CD14-positive monocyte (primary cell): ENCODE data around the gene TFF1. TPM values are rescaled to one million over a fixed set of nuclear protein-coding genes. Genes with fewer than 3 reads are reported as not detected.

ENCODE experiments used
- DNase-seq, 3 donors: peaks; one replicate each; pipeline ENCODE4 v3.0.0-alpha.2; 2011 to 2022
- H2AFZ ChIP-seq: 2 replicates; pipeline ENCODE4 v1.6.0; 2012; ENCODE audit warnings: mild to moderate bottlenecking, low read depth, low read length, inconsistent platforms; ENCODE audit not compliant: insufficient read depth, poor library complexity, severe bottlenecking
- H3K27ac ChIP-seq, 2 donors: 1 replicate in 1 of 2; 2 replicates in 1 of 2; pipeline ENCODE4 v1.5.1; 2012 to 2013; ENCODE audit warnings: low read length in 2 of 2, control low read depth in 1 of 2, inconsistent platforms in 1 of 2, low read depth in 1 of 2, mild to moderate bottlenecking in 1 of 2
- H3K27me3 ChIP-seq, 2 donors: one replicate each; pipeline versions ENCODE4 v1.6.0 to v1.6.1; 2011 to 2013; ENCODE audit warnings: low read length in 2 of 2; ENCODE audit not compliant: control insufficient read depth in 2 of 2, insufficient read depth in 2 of 2
- H3K36me3 ChIP-seq, 2 donors: replicated peaks in 1 of 2; 1 replicate in 1 of 2; 2 replicates in 1 of 2; pipeline versions ENCODE4 v1.5.1 to v1.6.1; 2012 to 2013; ENCODE audit warnings: low read length in 2 of 2, control low read depth in 1 of 2, inconsistent platforms in 1 of 2, mild to moderate bottlenecking in 1 of 2; ENCODE audit not compliant: insufficient read depth in 2 of 2, control insufficient read depth in 1 of 2
- H3K4me1 ChIP-seq, 2 donors: 1 replicate in 1 of 2; 2 replicates in 1 of 2; pipeline versions ENCODE4 v1.5.1 to v1.6.1; 2012 to 2013; ENCODE audit warnings: low read length in 2 of 2, control low read depth in 1 of 2, inconsistent platforms in 1 of 2, mild to moderate bottlenecking in 1 of 2, moderate library complexity in 1 of 2; ENCODE audit not compliant: insufficient read depth in 2 of 2, control insufficient read depth in 1 of 2
- H3K4me2 ChIP-seq: replicated peaks from 2 replicates; pipeline ENCODE3; 2012; ENCODE audit warnings: low read length, moderate library complexity, mild to moderate bottlenecking; ENCODE audit not compliant: poor library complexity, severe bottlenecking; ENCODE audit errors: extremely low read depth
- H3K4me3 ChIP-seq, 3 experiments: fragments of 200-600 bp in 1 of 3; sonication (generic) in 1 of 3; replicated peaks in 1 of 3; 1 replicate in 2 of 3; 2 replicates in 1 of 3; pipeline ENCODE4 v1.5.1; 2011 to 2013; ENCODE audit warnings: low read length in 3 of 3, mild to moderate bottlenecking in 3 of 3, control low read depth in 2 of 3, low read depth in 2 of 3, inconsistent platforms in 1 of 3, moderate library complexity in 1 of 3
- H3K79me2 ChIP-seq: 2 replicates; pipeline ENCODE4 v1.6.0; 2012; ENCODE audit warnings: mild to moderate bottlenecking, control low read depth, inconsistent platforms, low read length, moderate library complexity; ENCODE audit not compliant: insufficient read depth
- H3K9ac ChIP-seq: 2 replicates; pipeline ENCODE4 v1.6.0; 2017; ENCODE audit warnings: low read length, mild to moderate bottlenecking; ENCODE audit not compliant: insufficient read depth, poor library complexity, severe bottlenecking
- H3K9me3 ChIP-seq, 2 donors: replicated peaks in 1 of 2; 1 replicate in 1 of 2; 2 replicates in 1 of 2; pipeline versions ENCODE4 v1.5.1 to v1.6.1; 2012 to 2013; ENCODE audit warnings: low read length in 2 of 2, control low read depth in 1 of 2; ENCODE audit not compliant: control insufficient read depth in 1 of 2, insufficient read depth in 1 of 2
- H4K20me1 ChIP-seq: 2 replicates; pipeline ENCODE4 v1.6.0; 2012; ENCODE audit warnings: mild to moderate bottlenecking, low read length, control low read depth, moderate library complexity; ENCODE audit not compliant: insufficient read depth
- H3K27ac Mint-ChIP-seq, 7 donors: one replicate each; pipeline ENCODE4 v1.8.0; 2020; ENCODE audit warnings: mild to moderate bottlenecking in 7 of 7, mixed read lengths in 7 of 7, moderate library complexity in 6 of 7, inconsistent platforms in 2 of 7
- H3K27me3 Mint-ChIP-seq, 3 donors: one replicate each; pipeline ENCODE4 v1.8.0; 2021 to 2022; ENCODE audit warnings: low read depth in 3 of 3, mild to moderate bottlenecking in 3 of 3, mixed read lengths in 3 of 3, moderate library complexity in 3 of 3, inconsistent platforms in 1 of 3
- H3K36me3 Mint-ChIP-seq, 2 donors: one replicate each; pipeline ENCODE4 v1.8.0; 2020; ENCODE audit warnings: mixed read lengths in 2 of 2, inconsistent platforms in 1 of 2, mild to moderate bottlenecking in 1 of 2
- H3K4me1 Mint-ChIP-seq: one replicate; pipeline ENCODE4 v1.8.0; 2020; ENCODE audit warnings: mild to moderate bottlenecking, mixed read lengths
- H3K4me3 Mint-ChIP-seq, 2 donors: one replicate each; pipeline ENCODE4 v1.8.0; 2020; ENCODE audit warnings: mild to moderate bottlenecking in 2 of 2, mixed read lengths in 2 of 2, moderate library complexity in 1 of 2
- H3K9me3 Mint-ChIP-seq, 7 donors: one replicate each; pipeline ENCODE4 v1.8.0; 2020 to 2022; ENCODE audit warnings: mixed read lengths in 7 of 7, mild to moderate bottlenecking in 6 of 7, moderate library complexity in 6 of 7, inconsistent platforms in 2 of 7
- CTCF ChIP-seq: fragments of 200-600 bp; IDR thresholded peaks from one replicate; pipeline ENCODE4 v1.8.0; 2022; ENCODE audit warnings: antibody characterized with exemption, mild to moderate bottlenecking
- WGBS: methylation state at CpG from one replicate; pipeline ENCODE4 v1.1.5; 2013; ENCODE audit warnings: missing lambda C conversion rate; ENCODE audit not compliant: insufficient coverage; 5-methylcytosine and 5-hydroxymethylcytosine counted together
- intact Hi-C, 2 donors: fragments of 100-400 bp; cut with micrococcal nuclease; formaldehyde crosslinking; loops; one replicate each; pipeline versions ENCODE4 v1.15.0 to v1.15.1; 2023
- polyA plus RNA-seq, 3 donors: library from polyadenylated mRNA; depleted of rRNA in 1 of 3; unstranded in 2 of 3; stranded (reverse) in 1 of 3; fragments of 300-500 nt in 2 of 3; fragments of >200 nt in 1 of 3; fragmentation: Illumina TruSeq in 2 of 3; gene quantifications; 1 replicate in 2 of 3; 2 replicates in 1 of 3; pipeline ENCODE4 v1.2.3, GENCODE V29; 2012 to 2021

The TFF1 gene
- polyA plus RNA-seq, 3 donors = not detected

- no peak overlapping the region for H3K4me3 ChIP-seq
- no peaks in the 10 kb centered on the region for H3K9me3 ChIP-seq
- 100% methylated on average over 3 of the region's 7 CpGs for WGBS
- H2AFZ ChIP-seq = no peak overlapping the region
- intact Hi-C loops = no loop called here
- no peak overlapping the region for H3K4me3 Mint-ChIP-seq
- no peak overlapping the region for H3K4me2 ChIP-seq
- H3K79me2 ChIP-seq = no peaks in the 10 kb centered on the region
- no peaks in the 10 kb centered on the region for H3K27me3 ChIP-seq
- TF ChIP-seq CTCF = no peak
- H3K4me1 Mint-ChIP-seq = peaks cover 2% of the 10 kb centered on the region
- DNase-seq = no peak
- H3K36me3 Mint-ChIP-seq = no peaks in the 10 kb centered on the region
- H3K36me3 ChIP-seq = no peaks in the 10 kb centered on the region
- no peak overlapping the region for H3K27ac Mint-ChIP-seq
- no peak overlapping the region for H3K9ac ChIP-seq
- no peaks in the 10 kb centered on the region for H3K4me1 ChIP-seq
- H3K27ac ChIP-seq = no peak overlapping the region
- no peaks in the 10 kb centered on the region for H3K9me3 Mint-ChIP-seq
- H4K20me1 ChIP-seq = no peaks in the 10 kb centered on the region
- H3K27me3 Mint-ChIP-seq = peaks cover 3 to 7% (median 7%) of the 10 kb centered on the region in 3 donors
These were observed 8.1 kb upstream of the TFF1 start for GRCh38 chr21:42374457-42374856.

GRCh38 chr21:42373908-42374455 lies 7.6 kb upstream of the TFF1 start:
- Histone ChIP-seq H3K79me2 (no peaks in the 10 kb centered on the region), H3K9ac (no peak overlapping the region), H3K4me1 (no peaks in the 10 kb centered on the region), H3K4me3 (no peak overlapping the region), H3K27ac (no peak overlapping the region), H2AFZ (no peak overlapping the region), H3K27me3 (no peaks in the 10 kb centered on the region), H3K36me3 (no peaks in the 10 kb centered on the region), H3K4me2 (no peak overlapping the region), H3K9me3 (no peaks in the 10 kb centered on the region), H4K20me1 (no peaks in the 10 kb centered on the region)
- Mint-ChIP-seq H3K36me3 (no peaks in the 10 kb centered on the region), H3K27ac (no peak overlapping the region), H3K27me3 (peaks cover 3 to 7% (median 7%) of the 10 kb centered on the region in 3 donors), H3K4me3 (no peak overlapping the region), H3K4me1 (no peaks in the 10 kb centered on the region), H3K9me3 (no peaks in the 10 kb centered on the region)
- TF ChIP-seq CTCF = no peak
- DNase-seq = no peak
- intact Hi-C loops = no loop called here
- WGBS = 95% methylated on average over 16 of the region's 16 CpGs
